GM19025 (cell line): ENCODE measurements around the gene CELSR2.

Experiments used
- ATAC-seq: cut with Tn5 transposase; IDR thresholded peaks from one replicate; pipeline ENCODE4 v1.9.1; 2021; ENCODE audit warnings: mild to moderate bottlenecking, low read depth, moderate library complexity; ENCODE audit not compliant: unreplicated experiment

The CELSR2 gene

GRCh38 chr1:109263234-109263596 is 13.9 kb downstream of the CELSR2 start:
- ATAC-seq = no peak

DNA sequence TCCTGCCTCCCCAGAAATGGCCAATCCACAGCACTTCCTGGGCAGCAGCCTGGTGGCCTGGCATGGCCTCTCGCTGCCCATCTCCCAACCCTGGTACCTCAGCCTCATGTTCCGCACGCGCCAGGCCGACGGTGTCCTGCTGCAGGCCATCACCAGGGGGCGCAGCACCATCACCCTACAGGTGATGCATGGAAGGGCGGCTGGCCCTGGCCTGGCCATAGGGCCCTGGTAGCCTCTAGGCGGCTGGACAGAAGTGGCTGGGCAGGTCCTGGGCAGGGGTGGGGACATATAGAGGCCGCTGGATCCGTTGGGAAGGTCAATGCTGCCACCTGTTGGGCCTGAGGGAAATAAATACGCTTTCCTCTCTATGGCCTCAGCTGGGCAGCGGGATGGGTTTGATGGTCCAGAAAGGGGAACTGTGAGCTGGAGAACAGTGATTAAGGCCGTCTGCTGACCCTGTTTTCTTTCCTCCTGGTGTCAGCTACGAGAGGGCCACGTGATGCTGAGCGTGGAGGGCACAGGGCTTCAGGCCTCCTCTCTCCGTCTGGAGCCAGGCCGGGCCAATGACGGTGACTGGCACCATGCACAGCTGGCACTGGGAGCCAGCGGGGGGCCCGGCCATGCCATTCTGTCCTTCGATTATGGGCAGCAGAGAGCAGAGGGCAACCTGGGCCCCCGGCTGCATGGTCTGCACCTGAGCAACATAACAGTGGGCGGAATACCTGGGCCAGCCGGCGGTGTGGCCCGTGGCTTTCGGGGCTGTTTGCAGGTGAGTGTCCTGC is 14.4 kb downstream of the CELSR2 start:
- ATAC-seq = no peak

GRCh38 chr1:109264379-109264755 is 15.0 kb downstream of the CELSR2 start:
- ATAC-seq = no peak

- no peak for ATAC-seq
Observed at GRCh38 chr1:109265016-109265415, 15.7 kb downstream of the CELSR2 start.

DNA sequence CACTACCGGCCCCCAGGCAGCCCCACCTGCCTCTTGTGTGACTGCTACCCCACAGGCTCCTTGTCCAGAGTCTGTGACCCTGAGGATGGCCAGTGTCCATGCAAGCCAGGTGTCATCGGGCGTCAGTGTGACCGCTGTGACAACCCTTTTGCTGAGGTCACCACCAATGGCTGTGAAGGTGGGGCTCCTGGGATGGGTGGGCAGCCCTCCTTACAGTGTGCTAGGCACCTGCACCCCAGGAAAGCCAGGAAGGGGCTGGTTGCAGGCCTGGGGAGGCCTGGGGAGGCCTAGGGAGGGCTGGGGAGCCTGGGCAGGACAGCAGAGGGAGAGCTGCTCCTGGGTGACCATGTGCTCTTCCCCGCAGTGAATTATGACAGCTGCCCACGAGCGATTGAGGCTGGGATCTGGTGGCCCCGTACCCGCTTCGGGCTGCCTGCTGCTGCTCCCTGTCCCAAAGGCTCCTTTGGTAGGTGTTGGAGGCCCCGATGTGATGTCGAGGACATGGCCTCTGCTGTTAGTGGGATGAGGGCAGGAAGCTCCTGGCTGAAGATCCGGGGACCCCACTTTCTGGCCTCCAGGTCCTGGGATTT is 16.5 kb downstream of the CELSR2 start:
- ATAC-seq = no peak

DNA sequence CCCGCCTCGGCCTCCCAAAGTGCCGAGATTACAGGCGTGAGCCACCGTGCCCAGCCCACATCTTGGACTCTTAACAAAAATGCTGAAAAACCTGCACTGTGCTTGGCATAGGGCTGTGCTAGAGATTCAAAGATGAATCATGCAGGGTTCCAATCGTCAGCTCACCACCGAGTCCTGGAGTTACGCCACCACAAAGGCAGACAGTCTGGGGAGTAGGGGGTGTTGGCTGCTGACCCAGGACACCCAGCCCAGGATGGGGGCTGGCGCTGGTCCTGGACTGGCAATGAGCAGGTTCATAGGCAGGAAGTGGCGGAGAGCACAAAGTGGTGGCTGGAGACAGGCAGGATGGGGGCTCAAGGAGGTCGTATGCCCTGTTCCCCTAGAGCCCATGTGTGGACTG is 17.6 kb downstream of the CELSR2 start:
- no peak for ATAC-seq

- no peak for ATAC-seq
Observed at GRCh38 chr1:109267743-109268300, 18.5 kb downstream of the CELSR2 start.

DNA sequence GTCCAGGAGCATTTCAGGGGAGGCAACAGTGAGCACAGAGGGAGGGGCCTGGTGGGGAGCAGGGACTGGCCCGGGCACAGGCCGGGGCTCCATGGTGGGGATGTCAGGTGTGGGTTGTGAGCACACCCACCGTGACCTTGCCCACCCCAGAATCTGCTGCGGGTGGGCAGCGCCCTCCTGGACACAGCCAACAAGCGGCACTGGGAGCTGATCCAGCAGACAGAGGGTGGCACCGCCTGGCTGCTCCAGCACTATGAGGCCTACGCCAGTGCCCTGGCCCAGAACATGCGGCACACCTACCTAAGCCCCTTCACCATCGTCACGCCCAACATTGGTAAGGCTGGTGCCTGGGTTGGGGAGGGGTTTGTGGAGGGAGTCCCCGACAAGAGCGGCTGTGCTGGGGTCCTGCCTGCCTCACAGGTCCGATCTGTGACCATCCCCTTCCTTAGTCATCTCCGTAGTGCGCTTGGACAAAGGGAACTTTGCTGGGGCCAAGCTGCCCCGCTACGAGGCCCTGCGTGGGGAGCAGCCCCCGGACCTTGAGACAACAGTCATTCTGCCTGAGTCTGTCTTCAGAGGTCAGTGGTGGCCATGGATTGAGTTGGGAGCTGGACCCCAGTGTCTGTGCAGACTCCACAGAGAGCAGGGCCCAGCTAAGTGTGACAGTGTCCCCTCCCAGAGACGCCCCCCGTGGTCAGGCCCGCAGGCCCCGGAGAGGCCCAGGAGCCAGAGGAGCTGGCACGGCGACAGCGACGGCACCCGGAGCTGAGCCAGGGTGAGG is 19.3 kb downstream of the CELSR2 start:
- no peak for ATAC-seq

DNA sequence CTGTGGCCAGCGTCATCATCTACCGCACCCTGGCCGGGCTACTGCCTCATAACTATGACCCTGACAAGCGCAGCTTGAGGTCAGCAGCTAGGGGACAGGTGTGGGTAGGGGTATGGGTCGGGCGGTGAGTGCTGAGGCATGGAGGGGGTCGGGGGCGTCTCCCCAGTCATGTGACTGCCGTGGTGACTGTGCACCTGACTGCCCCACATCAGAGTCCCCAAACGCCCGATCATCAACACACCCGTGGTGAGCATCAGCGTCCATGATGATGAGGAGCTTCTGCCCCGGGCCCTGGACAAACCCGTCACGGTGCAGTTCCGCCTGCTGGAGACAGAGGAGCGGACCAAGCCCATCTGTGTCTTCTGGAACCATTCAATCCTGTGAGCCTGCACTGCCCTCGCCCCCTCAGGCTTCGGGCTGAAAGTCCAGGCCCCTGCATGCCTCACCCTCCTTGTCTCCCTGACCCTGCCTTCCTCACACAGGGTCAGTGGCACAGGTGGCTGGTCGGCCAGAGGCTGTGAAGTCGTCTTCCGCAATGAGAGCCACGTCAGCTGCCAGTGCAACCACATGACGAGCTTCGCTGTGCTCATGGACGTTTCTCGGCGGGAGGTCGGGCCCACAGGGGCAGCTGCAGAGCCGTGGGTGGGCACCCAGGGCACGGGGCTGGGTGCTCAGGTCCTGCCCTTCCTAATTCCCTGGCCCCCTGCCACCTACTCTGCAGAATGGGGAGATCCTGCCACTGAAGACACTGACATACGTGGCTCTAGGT is 20.1 kb downstream of the CELSR2 start:
- no peak for ATAC-seq

- no peak for ATAC-seq
Observed at GRCh38 chr1:109269981-109270622, 20.8 kb downstream of the CELSR2 start.

DNA sequence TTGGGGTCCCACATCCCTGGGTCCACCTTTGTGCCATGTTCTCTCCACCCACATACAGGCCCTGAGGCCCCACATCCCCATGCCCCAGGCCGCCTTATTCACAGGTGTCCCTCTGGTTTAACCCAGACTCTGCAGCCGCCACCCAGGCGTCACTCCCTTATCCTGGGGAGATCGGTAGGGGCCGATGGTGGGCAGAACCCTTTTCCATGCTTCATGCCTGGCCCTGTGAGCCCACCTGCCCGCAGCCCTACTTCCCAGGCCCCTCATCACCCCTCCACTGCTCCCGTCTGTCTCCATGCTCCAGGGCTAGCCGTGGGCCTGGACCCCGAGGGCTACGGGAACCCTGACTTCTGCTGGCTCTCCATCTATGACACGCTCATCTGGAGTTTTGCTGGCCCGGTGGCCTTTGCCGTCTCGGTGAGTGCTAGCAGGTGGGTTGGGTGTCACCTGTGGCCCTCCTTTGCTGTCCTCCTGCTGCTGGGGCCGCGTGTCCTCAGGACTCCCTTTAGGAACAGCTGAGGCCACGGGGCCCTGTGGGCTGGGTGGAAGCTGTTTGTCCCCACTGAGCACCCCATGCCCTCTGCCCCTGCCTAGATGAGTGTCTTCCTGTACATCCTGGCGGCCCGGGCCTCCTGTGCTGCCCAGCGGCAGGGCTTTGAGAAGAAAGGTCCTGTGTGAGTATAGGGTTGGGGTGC is 21.4 kb downstream of the CELSR2 start:
- ATAC-seq = no peak

DNA sequence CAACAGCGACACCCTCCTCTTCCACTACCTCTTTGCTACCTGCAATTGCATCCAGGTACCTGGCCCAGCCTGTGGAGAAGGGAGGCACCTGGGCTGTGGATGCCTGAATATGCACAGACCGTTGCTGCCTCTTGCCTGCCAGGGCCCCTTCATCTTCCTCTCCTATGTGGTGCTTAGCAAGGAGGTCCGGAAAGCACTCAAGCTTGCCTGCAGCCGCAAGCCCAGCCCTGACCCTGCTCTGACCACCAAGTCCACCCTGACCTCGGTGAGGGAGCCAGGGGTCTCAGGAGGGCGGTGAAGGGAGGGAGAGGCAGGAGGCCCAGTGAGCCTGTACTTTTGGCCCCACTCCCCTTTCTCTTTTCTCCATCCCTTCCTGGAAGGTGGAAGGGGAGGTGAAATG is 22.1 kb downstream of the CELSR2 start:
- ATAC-seq = no peak

- no peak for ATAC-seq
Observed at GRCh38 chr1:109272021-109272799, 22.9 kb downstream of the CELSR2 start.

GRCh38 chr1:109272831-109273547 is 23.6 kb downstream of the CELSR2 start:
- ATAC-seq = no peak

DNA sequence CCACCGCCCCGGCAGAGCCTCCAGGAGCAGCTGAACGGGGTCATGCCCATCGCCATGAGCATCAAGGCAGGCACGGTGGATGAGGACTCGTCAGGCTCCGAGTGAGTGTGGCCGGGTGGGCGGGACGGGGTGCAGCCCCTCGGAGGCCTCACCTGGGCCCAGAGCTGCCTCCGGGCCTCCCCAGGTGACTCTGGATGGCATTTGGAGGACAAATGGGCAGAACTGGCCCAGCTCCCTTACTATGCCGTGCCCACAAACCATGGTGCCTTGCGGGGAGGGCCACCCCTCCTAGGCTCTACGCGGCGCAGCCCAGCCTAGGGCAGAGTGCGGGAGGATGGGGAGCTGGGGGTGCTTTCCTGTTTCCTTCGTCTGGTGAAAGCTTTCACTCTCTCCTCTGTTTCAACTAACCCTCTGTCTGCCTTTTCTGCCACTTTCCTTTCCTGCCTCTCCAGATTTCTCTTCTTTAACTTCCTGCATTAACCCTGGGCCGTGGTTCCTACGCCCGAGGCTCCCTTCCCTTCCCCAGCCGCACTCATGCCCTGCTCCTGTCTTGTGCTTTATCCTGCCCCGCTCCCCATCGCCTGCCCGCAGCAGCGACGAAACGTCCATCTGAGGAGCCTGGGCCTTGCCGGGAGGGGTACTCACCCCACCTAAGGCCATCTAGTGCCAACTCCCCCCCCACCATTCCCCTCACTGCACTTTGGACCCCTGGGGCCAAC is 24.4 kb downstream of the CELSR2 start:
- no peak for ATAC-seq

- no peak for ATAC-seq
Observed at GRCh38 chr1:109274533-109275476, 25.5 kb downstream of the CELSR2 start.
